ENCODE data around the gene SDK1. TPM values are rescaled to one million over a fixed set of nuclear protein-coding genes. Genes with fewer than 3 reads are reported as not detected.
A peak's percentile ranks its signal among the peaks of the same experiment; 100 is the strongest.
"Not testable (repeated sequence)": the region's sequence is repeated elsewhere in the genome, so short reads cannot be mapped to it uniquely, and the experiment has no call there.

SDK1 gene
- polyA plus RNA-seq, 1 donor from 2014 or later = not detected

- Mint-ChIP-seq H3K9me3 (peaks cover 0 to 12% (median 6%) of the 10 kb centered on the region in 3 donors), H3K4me3 (no peak overlapping the region), H3K4me1 (peaks cover 0 to 1% (median 0%) of the 10 kb centered on the region in 3 donors), H3K27ac (no peak overlapping the region), H3K27me3 (peaks cover 4% of the 10 kb centered on the region), H3K36me3 (peaks cover 4% of the 10 kb centered on the region)
Measured at GRCh38 chr7:3558400-3558799, 257.3 kb downstream of the SDK1 start.

- no peak overlapping the region for H3K4me3 Mint-ChIP-seq
Measured at GRCh38 chr7:3559278-3559677, 258.2 kb downstream of the SDK1 start.

DNA sequence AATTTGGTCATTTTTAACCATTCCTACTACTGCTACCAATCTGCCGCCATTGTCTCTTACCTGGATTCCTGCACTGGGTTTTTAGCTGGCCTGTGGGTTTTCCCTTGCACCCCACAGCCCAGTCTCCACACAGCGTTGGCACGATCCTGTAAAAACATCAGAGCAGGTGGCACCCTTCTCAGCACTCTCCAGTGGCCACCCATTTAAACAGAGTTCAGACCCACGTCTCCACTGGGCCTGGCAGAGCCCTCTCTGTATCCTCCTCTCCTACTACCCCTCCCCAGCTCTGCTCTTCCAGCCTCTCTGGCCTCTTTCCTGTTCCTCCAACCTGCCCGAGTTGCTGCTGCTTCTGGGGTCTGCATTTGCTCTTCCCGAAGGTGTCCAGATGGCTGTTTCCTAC is 259.4 kb downstream of the SDK1 start:
- peaks cover 0 to 4% (median 0%) of the 10 kb centered on the region in 3 donors for H3K9me3 Mint-ChIP-seq
- peaks cover 1% of the 10 kb centered on the region for H3K36me3 Mint-ChIP-seq
- no peak overlapping the region for H3K27ac Mint-ChIP-seq
- H3K4me3 Mint-ChIP-seq = no peak overlapping the region
- peaks cover 0 to 6% (median 3%) of the 10 kb centered on the region in 3 donors for H3K4me1 Mint-ChIP-seq
- H3K27me3 Mint-ChIP-seq = peaks cover 4% of the 10 kb centered on the region

More at GRCh38 chr7:3559278-3559677, 258.2 kb downstream of the SDK1 start:
- Mint-ChIP-seq H3K36me3 (peaks cover 4% of the 10 kb centered on the region), H3K27ac (no peak overlapping the region), H3K27me3 (peaks cover 4% of the 10 kb centered on the region), H3K9me3 (peaks cover 0 to 11% (median 6%) of the 10 kb centered on the region in 3 donors), H3K4me1 (peaks cover 0 to 3% (median 0%) of the 10 kb centered on the region in 3 donors)

GRCh38 chr7:3561932-3562331 is 260.9 kb downstream of the SDK1 start:
- Mint-ChIP-seq H3K4me3 (no peak overlapping the region), H3K27me3 (peaks cover 4% of the 10 kb centered on the region), H3K4me1 (peaks cover 0 to 6% (median 3%) of the 10 kb centered on the region in 3 donors), H3K36me3 (peaks cover 1% of the 10 kb centered on the region), H3K27ac (peak overlapping the region in 1 of 3 donors; percentile 17), H3K9me3 (peaks cover 0 to 1% (median 0%) of the 10 kb centered on the region in 3 donors)

DNA sequence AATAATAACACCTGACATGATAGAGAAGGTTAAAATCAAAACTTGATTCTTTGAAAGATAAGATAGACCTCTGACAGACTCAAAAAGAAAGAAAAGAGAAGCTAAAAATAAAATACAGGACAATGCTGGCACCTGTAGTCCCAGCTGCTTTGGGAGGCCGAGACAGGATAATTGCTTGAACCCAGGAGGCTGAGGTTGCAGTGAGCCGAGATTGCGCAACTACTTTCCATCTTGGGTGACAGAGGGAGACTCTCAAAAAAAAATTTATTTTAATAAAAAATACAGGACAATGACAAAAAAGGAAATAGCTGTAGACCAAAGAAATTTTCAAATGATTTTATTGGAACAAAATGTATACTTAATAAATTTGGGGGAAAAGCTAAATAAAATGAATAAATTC is 263.2 kb downstream of the SDK1 start:
- Mint-ChIP-seq H3K27me3 (peaks cover 4% of the 10 kb centered on the region), H3K4me3 (no peak overlapping the region), H3K36me3 (peaks cover 1% of the 10 kb centered on the region), H3K9me3 (peaks cover 0 to 2% (median 0%) of the 10 kb centered on the region in 3 donors), H3K27ac (no peak overlapping the region), H3K4me1 (peaks cover 0 to 6% (median 3%) of the 10 kb centered on the region in 3 donors)

- Mint-ChIP-seq H3K27ac (no peak overlapping the region), H3K4me1 (peaks cover 0 to 5% (median 3%) of the 10 kb centered on the region in 3 donors), H3K36me3 (no peaks in the 10 kb centered on the region), H3K9me3 (peaks cover 0 to 2% (median 1%) of the 10 kb centered on the region in 3 donors), H3K27me3 (no peaks in the 10 kb centered on the region), H3K4me3 (no peak overlapping the region)
Measured at GRCh38 chr7:3568516-3568915, 267.5 kb downstream of the SDK1 start.

- no peaks in the 10 kb centered on the region for H3K27me3 Mint-ChIP-seq
- H3K4me1 Mint-ChIP-seq = peaks cover 0 to 3% (median 3%) of the 10 kb centered on the region in 3 donors
- peaks cover 0 to 2% (median 1%) of the 10 kb centered on the region in 3 donors for H3K9me3 Mint-ChIP-seq
- no peak overlapping the region for H3K27ac Mint-ChIP-seq
- no peak overlapping the region for H3K4me3 Mint-ChIP-seq
- no peaks in the 10 kb centered on the region for H3K36me3 Mint-ChIP-seq
Measured at GRCh38 chr7:3569643-3570042, 268.6 kb downstream of the SDK1 start.

- no peak overlapping the region for H3K27ac Mint-ChIP-seq
Measured at GRCh38 chr7:3573151-3573550, 272.1 kb downstream of the SDK1 start.

DNA sequence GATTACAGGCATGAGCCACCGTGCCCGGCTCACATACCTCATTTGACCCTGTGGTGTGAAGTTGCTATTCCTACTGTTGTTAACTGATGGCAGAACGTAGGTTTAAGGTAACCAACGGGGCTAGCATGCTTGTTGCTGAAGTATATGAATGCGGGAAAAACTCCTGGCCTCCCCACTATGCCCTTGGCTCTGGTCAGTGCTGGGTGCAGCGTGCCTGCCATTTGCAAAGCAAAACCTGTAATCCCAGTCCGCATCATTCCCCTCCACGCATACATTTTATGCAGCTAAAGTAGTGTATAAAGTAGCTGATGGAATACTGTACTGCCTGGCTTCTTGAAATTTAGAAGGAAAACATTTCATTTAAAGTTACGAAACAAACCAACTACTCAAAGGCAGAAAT is 273.3 kb downstream of the SDK1 start:
- Mint-ChIP-seq H3K27ac (no peak overlapping the region), H3K36me3 (no peaks in the 10 kb centered on the region), H3K4me1 (no peaks in the 10 kb centered on the region), H3K27me3 (peaks cover 2% of the 10 kb centered on the region), H3K4me3 (no peak overlapping the region), H3K9me3 (peaks cover 1 to 16% (median 1%) of the 10 kb centered on the region in 3 donors)

More at GRCh38 chr7:3573151-3573550, 272.1 kb downstream of the SDK1 start:
- H3K27me3 Mint-ChIP-seq = peaks cover 2% of the 10 kb centered on the region
- H3K9me3 Mint-ChIP-seq = peaks cover 1 to 11% (median 1%) of the 10 kb centered on the region in 3 donors
- no peaks in the 10 kb centered on the region for H3K36me3 Mint-ChIP-seq
- H3K4me3 Mint-ChIP-seq = no peak overlapping the region
- H3K4me1 Mint-ChIP-seq = no peaks in the 10 kb centered on the region

GRCh38 chr7:3575753-3576531 is 274.9 kb downstream of the SDK1 start:
- Mint-ChIP-seq H3K36me3 (no peaks in the 10 kb centered on the region), H3K27ac (no peak overlapping the region), H3K4me3 (no peak overlapping the region), H3K27me3 (peaks cover 2% of the 10 kb centered on the region), H3K9me3 (peaks cover 1 to 21% (median 3%) of the 10 kb centered on the region in 3 donors), H3K4me1 (no peaks in the 10 kb centered on the region)

- peaks cover 0 to 21% (median 6%) of the 10 kb centered on the region in 3 donors for H3K9me3 Mint-ChIP-seq
- peaks cover 2% of the 10 kb centered on the region for H3K27me3 Mint-ChIP-seq
- H3K36me3 Mint-ChIP-seq = no peaks in the 10 kb centered on the region
- peak overlapping the region in 1 of 4 donors; percentile 19 for H3K4me3 Mint-ChIP-seq
- H3K4me1 Mint-ChIP-seq = no peaks in the 10 kb centered on the region
- H3K27ac Mint-ChIP-seq = no peak overlapping the region
Measured at GRCh38 chr7:3578399-3578798, 277.3 kb downstream of the SDK1 start.

DNA sequence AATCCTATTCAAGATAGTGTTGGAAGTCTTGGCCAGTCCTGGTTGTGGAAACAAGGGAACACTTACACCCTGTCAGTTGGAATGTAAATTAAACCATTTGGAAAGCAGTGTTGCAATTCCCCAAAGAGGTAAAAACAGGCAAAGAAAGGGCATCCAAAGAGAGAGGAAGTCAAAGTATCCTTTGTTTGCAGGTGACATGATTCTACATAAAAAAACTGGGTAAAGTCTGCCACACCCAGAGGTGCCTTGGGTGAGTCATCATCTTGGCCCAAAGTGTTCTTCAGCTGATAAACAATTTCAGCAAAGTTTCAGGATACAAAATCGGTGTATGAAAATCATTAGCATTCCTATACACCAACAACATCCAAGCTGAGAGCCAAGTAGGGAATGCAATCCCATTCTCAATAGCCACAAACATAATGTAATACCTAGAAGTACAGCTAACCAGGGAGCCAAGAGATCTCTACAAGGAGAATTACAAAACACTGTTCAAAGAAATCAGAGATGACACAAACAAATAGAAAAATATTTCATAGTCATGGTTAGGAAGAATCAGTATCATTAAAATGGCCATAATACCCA is 278.7 kb downstream of the SDK1 start:
- no peaks in the 10 kb centered on the region for H3K36me3 Mint-ChIP-seq
- H3K4me1 Mint-ChIP-seq = peaks cover 0 to 2% (median 0%) of the 10 kb centered on the region in 3 donors
- H3K4me3 Mint-ChIP-seq = no peak overlapping the region
- peaks cover 2% of the 10 kb centered on the region for H3K27me3 Mint-ChIP-seq
- peaks cover 0 to 21% (median 6%) of the 10 kb centered on the region in 3 donors for H3K9me3 Mint-ChIP-seq
- no peak overlapping the region for H3K27ac Mint-ChIP-seq

GRCh38 chr7:3582145-3582544 is 281.1 kb downstream of the SDK1 start:
- not testable (repeated sequence) for H3K36me3 Mint-ChIP-seq, H3K27me3 Mint-ChIP-seq, H3K4me3 Mint-ChIP-seq, H3K27ac Mint-ChIP-seq, H3K4me1 Mint-ChIP-seq
- H3K9me3 Mint-ChIP-seq = peaks cover 0 to 19% (median 6%) of the 10 kb centered on the region in 3 donors

- peaks cover 0 to 3% (median 2%) of the 10 kb centered on the region in 3 donors for H3K4me1 Mint-ChIP-seq
- no peak overlapping the region for H3K4me3 Mint-ChIP-seq
- no peak overlapping the region for H3K27ac Mint-ChIP-seq
- H3K36me3 Mint-ChIP-seq = no peaks in the 10 kb centered on the region
- H3K9me3 Mint-ChIP-seq = peaks cover 0 to 4% (median 4%) of the 10 kb centered on the region in 3 donors
- no peaks in the 10 kb centered on the region for H3K27me3 Mint-ChIP-seq
Measured at GRCh38 chr7:3585826-3586225, 284.8 kb downstream of the SDK1 start.

DNA sequence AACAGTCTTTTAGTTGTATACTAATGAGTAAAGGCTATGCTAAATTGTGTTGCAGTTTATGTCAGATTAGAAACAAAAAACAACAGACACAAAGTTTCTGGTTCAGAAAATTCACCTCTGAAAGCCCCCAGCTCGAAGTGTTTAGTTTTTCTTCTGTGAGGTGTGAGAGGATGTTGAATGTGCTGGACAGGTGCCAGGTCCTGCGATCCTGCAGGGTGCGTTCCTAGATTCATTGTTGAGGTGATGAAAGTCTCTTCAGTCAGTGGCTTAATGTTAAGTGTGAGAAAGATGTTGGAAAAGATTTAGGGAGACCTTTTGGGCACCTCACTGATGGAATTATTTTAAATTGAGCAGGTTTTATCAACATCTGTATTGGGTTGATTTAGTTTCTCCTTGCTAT is 287.3 kb downstream of the SDK1 start:
- no peaks in the 10 kb centered on the region for H3K36me3 Mint-ChIP-seq
- H3K4me3 Mint-ChIP-seq = no peak overlapping the region
- H3K4me1 Mint-ChIP-seq = peaks cover 0 to 4% (median 4%) of the 10 kb centered on the region in 3 donors
- H3K9me3 Mint-ChIP-seq = peaks cover 0 to 4% (median 1%) of the 10 kb centered on the region in 3 donors
- no peaks in the 10 kb centered on the region for H3K27me3 Mint-ChIP-seq
- H3K27ac Mint-ChIP-seq = peak overlapping the region in 1 of 3 donors; percentile 63
